Muscle layer of colon (tissue), 2 donors: ENCODE results near the gene UST.
"Not testable (repeated sequence)": the region's sequence is repeated elsewhere in the genome, so short reads cannot be mapped to it uniquely, and the experiment has no call there.

Source experiments
- H3K27ac ChIP-seq: one replicate; pipeline ENCODE4 v1.7.0; 2013; ENCODE audit warnings: low read depth, mild to moderate bottlenecking, low read length, moderate library complexity
- H3K27me3 ChIP-seq, 2 donors: one replicate each; pipeline ENCODE4 v1.7.0; 2013; ENCODE audit warnings: low read length in 2 of 2, mild to moderate bottlenecking in 2 of 2; ENCODE audit not compliant: insufficient read depth in 2 of 2, control insufficient read depth in 1 of 2
- H3K36me3 ChIP-seq: one replicate; pipeline ENCODE4 v1.7.0; 2013; ENCODE audit warnings: mild to moderate bottlenecking, low read length; ENCODE audit not compliant: insufficient read depth
- H3K4me1 ChIP-seq: one replicate; pipeline ENCODE4 v1.7.0; 2013; ENCODE audit warnings: mild to moderate bottlenecking, low read length; ENCODE audit not compliant: insufficient read depth
- H3K4me3 ChIP-seq, 2 donors: one replicate each; pipeline ENCODE4 v1.7.0; 2013; ENCODE audit warnings: low read length in 2 of 2, low read depth in 1 of 2, mild to moderate bottlenecking in 1 of 2, moderate library complexity in 1 of 2
- H3K9ac ChIP-seq: one replicate; pipeline ENCODE4 v1.7.0; 2013; ENCODE audit warnings: low read length
- H3K9me3 ChIP-seq: one replicate; pipeline ENCODE4 v1.7.0; 2013; ENCODE audit warnings: mild to moderate bottlenecking, low read length
- donor health status: abdominal sarcoma.
- donor health status: Adenocarcinoma of cecum.

Gene UST

DNA sequence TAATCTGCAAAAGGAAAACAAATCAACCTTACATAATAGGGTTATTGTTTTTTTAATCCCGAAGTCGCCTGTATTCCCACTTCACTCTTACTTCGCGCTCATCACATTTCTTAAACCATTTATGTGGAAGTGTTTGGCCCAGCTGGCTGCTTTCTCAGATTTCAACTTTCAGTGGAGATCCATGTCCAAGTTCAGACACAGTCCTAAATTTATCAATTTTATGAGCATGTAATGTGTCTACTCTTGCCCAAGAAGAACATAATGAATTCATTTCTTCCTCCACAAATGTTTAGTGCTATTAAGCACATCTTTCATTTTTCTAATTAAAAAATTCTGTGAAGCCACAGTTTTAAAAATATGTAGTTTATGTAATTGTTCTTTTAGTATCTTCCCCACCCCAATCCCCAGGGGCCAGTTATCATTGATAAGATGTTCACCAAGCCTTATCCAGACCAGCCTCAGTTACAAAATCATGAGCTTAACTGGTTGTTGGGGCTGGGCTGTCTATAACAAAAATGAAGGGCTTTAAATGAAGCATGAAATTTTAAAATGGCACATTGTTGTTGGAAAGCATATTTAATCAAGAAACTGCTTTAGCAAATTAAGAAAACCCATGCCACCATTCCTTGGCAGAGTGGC lies 151.7 kb downstream of the UST start:
- Histone ChIP-seq H3K4me1 (no peaks in the 10 kb centered on the region), H3K9me3 (no peaks in the 10 kb centered on the region), H3K4me3 (no peak overlapping the region), H3K27me3 (no peaks in the 10 kb centered on the region), H3K27ac (no peak overlapping the region), H3K36me3 (no peaks in the 10 kb centered on the region), H3K9ac (no peak overlapping the region)

DNA sequence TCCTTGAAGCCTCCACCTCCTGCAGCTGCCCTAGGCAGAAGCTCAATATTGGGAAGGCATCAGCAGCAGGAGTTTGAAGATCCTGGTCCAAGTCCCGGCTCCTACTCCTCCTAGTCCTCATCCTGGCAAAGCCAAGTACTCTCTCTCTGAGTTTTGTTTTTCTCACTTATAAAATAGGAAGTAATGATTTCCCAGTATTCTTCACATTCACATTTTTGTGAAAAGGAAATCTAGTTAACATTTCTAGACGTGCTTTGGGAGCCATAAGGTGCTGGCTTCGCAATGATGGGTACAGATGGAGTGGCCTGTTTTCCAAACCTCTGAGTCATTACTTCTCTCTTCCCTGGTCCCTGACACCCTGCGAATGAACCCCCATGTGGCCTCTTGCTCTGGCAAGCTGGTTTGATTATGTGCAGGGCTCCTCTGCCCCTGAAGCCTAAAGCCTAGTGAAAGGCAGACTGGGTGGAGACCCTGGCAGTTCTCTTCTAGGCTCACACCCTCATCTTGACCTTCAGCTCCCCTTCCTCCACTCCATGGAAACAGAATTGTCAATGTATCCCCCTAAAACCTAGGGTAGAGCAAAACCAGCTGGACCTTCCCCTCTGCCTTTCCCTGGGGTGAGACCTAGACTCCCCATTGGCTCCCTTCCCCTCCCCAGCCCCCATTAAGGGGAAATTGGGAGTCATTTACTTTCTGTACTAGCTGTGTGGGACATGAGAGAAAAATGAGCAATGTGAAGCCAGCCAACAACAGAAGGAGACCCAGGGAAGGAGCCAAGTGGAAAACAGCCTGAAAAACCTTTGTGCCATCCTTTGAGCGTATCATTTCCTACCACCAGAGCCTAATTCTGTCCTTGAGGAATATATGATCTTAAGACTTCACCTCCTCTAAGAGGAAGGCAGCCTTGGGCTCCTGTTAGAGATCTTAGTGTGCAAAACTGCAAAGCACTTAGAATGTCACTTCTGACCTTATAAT lies 158.4 kb downstream of the UST start:
- Histone ChIP-seq H3K9ac (no peak overlapping the region), H3K4me1 (no peaks in the 10 kb centered on the region), H3K27me3 (no peaks in the 10 kb centered on the region), H3K27ac (no peak overlapping the region), H3K4me3 (no peak overlapping the region), H3K9me3 (no peaks in the 10 kb centered on the region), H3K36me3 (no peaks in the 10 kb centered on the region)

DNA sequence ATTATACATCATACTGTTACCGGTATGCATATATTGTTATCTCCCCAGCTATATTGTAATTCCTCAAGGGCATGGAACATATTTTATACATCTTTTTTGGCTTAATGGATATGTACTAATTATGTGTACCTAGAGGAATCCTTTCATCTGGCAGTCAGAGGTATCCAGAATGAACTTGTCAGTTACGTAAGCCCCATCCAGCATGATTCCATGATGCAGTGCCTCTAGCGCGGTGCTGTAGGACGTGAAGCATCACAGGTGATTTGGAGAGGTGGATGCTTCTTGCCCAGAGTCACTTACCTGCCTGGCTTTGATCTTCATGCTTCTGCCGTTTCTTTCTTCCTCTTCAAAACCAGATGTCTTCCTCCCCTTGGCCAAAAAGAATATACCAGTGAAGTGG lies 159.1 kb downstream of the UST start:
- Histone ChIP-seq H3K4me1 (no peaks in the 10 kb centered on the region), H3K27ac (no peak overlapping the region), H3K4me3 (no peak overlapping the region), H3K36me3 (no peaks in the 10 kb centered on the region), H3K9ac (no peak overlapping the region), H3K27me3 (no peaks in the 10 kb centered on the region), H3K9me3 (no peaks in the 10 kb centered on the region)

DNA sequence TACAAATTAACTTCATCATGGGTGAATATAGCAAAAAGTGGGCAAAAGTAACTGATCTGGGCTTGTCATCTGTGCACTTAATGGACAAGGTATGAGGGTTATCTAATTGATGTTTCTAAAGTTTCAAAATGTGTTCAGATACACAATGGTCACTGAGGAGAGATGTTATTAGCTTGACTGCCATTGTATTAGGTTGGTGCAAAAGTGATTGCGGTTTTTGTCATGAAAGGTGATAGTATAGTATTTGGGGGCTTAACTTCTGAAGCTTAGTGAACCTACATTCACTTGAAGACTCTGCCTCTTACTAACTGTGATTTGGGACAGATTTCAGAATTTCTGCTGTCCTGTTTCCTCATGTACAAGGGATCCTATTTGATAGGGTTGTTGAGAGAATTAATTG lies 159.6 kb downstream of the UST start:
- no peaks in the 10 kb centered on the region for H3K9me3 ChIP-seq
- H3K36me3 ChIP-seq, result no peaks in the 10 kb centered on the region
- no peak overlapping the region for H3K9ac ChIP-seq

DNA sequence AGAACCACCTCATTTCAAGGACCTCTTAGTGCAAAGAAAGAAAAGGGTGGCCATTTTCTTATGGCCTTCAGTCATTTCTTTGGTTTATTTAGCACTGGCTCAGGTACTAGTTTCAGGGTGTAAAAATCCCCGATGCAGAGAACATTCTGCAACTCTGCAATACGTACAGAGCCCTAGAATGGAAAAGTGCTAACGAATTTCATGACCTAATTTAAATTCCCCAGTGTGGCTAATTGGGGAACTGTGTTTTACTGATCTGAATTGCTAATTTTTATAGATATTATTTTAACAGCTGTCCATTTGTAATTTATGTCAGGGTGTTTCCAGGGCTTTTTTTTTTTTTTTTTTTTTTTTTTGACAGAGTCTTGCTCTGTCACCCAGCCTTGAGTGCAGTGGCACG lies 160.7 kb downstream of the UST start:
- H3K9ac ChIP-seq, result no peak overlapping the region
- no peak overlapping the region for H3K27ac ChIP-seq
- no peaks in the 10 kb centered on the region for H3K36me3 ChIP-seq
- H3K9me3 ChIP-seq, result no peaks in the 10 kb centered on the region
- no peak overlapping the region for H3K4me3 ChIP-seq
- no peaks in the 10 kb centered on the region for H3K27me3 ChIP-seq
- peaks cover 5% of the 10 kb centered on the region for H3K4me1 ChIP-seq

More for the DNA sequence above, 159.6 kb downstream of the UST start:
- Histone ChIP-seq H3K4me3 (no peak overlapping the region), H3K27ac (no peak overlapping the region), H3K27me3 (no peaks in the 10 kb centered on the region), H3K4me1 (no peaks in the 10 kb centered on the region)

DNA sequence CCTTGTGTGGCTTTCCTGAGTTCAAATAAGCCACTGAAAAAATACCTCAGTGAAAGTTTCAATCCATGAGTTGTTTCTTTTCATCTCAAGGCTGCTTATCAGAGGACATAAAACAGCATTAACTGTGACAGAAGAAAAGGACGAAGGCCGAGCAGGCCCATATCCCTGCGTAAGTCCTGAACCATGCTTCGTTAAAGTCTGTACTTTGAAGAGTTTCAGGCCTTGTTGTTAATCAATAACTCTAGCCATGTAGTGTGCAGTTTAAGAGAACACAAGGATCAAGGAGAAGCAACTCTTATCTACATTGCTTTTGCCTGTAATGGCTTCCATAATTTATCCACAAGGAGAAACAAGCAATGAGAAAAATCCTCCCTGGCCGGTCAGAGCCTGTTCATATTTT lies 165.4 kb downstream of the UST start:
- H3K4me1 ChIP-seq, result peaks cover 16% of the 10 kb centered on the region
- no peaks in the 10 kb centered on the region for H3K36me3 ChIP-seq
- H3K9ac ChIP-seq, result no peak overlapping the region
- H3K27ac ChIP-seq, result no peak overlapping the region
- H3K4me3 ChIP-seq, result no peak overlapping the region
- H3K27me3 ChIP-seq, result no peaks in the 10 kb centered on the region
- H3K9me3 ChIP-seq, result no peaks in the 10 kb centered on the region

DNA sequence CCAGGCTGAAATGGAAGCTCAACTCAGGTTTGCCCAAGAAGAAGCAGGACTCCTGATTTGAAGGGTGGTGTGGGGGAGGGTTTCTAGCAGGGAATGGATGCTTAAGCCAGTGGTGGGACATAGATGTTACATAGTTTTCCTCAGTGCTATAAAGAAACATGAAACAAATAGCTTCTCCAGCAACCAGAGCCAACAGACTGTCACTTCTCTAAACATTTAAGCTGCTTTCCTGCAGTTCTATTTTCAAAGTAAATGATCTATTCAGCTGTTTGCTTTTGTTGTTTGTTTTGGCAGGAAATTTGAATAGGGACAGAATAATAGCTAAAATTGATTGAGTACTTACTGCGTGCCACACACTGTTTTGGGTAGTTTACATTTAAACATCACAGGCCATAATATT lies 169.0 kb downstream of the UST start:
- Histone ChIP-seq H3K27ac (no peak overlapping the region), H3K9ac (no peak overlapping the region), H3K4me1 (peaks cover 16% of the 10 kb centered on the region), H3K9me3 (no peaks in the 10 kb centered on the region), H3K36me3 (no peaks in the 10 kb centered on the region), H3K4me3 (no peak overlapping the region), H3K27me3 (no peaks in the 10 kb centered on the region)

DNA sequence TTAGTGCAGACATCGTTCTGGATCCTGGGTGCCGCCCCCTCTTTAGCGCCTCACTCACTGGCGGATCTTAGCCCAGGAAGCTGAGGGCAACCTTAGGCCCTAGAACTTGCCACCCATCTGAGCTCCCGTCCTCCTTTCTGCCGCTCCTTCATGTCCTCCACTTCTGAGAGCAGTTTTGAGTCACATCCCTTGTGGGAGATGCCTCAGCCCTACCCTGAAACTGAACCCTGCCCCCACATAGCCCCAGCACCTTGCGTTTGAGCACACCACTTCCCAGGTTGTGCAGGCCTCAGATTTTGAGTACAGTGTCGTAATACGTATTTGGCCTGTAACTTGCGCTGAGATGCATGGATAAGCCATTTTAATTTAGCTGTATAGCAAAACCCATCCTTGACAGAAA lies 169.7 kb downstream of the UST start:
- H3K27me3 ChIP-seq, H3K27ac ChIP-seq: not testable (repeated sequence)
- peaks cover 16% of the 10 kb centered on the region for H3K4me1 ChIP-seq

DNA sequence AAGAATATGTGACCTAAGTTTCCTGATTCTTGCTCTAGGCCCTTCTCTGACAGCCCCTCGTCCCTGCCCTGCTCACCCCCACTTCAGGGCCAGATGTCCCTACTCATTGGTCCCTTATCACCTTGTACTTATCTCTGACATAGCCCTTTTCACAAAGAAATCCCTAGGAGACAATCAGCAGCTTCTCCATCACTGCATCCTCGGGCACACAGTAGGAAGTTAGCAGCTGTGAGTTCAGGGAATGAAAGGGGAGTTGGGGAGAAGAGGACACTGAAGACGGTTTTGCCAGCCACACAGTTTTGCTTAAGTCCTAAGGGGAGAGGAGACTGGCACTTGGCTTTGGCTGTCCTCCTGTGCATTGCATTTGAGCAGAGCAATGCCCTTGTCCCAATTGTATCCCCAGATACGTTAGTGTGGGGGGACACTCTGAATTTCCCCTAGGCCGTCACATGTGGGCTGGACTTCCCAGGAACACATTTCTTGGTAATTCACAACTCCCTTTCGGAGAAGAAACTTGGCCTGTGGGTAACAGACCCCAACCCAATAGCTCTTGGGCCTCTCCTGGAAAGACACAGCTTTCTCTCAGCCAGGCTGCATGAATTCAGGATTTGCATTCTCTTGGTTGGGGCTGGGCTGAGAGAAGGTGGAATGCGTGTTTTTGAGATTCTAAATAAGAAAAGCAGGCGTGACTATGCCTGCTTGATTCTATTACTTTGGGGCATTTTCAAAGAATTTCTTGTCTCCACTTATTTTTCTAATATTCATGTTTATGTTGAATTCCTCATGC lies 177.6 kb downstream of the UST start:
- H3K4me3 ChIP-seq, result no peak overlapping the region
- no peak overlapping the region for H3K9ac ChIP-seq
- no peaks in the 10 kb centered on the region for H3K4me1 ChIP-seq
- H3K36me3 ChIP-seq, result no peaks in the 10 kb centered on the region
- H3K9me3 ChIP-seq, result no peaks in the 10 kb centered on the region
- no peaks in the 10 kb centered on the region for H3K27me3 ChIP-seq
- H3K27ac ChIP-seq, result no peak overlapping the region

More for the DNA sequence above, 169.7 kb downstream of the UST start:
- H3K9ac ChIP-seq, H3K36me3 ChIP-seq, H3K9me3 ChIP-seq, H3K4me3 ChIP-seq: not testable (repeated sequence)

DNA sequence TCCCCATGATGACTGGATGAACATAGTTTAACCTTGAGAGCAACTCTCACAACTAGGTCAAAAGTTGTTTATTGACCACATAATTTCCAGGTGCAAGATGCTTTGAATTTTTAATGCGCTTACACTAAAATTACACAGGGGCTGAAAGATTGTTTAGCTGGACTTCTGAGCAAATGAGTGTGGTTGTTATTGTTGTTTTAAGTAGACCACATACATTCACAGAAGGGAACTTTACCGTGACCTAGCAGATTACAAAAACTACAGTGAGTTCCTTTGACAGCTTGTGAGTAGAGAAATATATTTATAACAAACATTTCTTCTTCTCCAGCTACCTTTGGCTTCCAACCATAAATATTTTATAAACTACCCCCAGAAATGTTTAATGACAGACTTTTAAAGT lies 178.9 kb downstream of the UST start:
- Histone ChIP-seq H3K9me3 (no peaks in the 10 kb centered on the region), H3K4me3 (no peak overlapping the region), H3K27me3 (no peaks in the 10 kb centered on the region), H3K9ac (no peak overlapping the region), H3K36me3 (no peaks in the 10 kb centered on the region), H3K4me1 (no peaks in the 10 kb centered on the region), H3K27ac (no peak overlapping the region)

DNA sequence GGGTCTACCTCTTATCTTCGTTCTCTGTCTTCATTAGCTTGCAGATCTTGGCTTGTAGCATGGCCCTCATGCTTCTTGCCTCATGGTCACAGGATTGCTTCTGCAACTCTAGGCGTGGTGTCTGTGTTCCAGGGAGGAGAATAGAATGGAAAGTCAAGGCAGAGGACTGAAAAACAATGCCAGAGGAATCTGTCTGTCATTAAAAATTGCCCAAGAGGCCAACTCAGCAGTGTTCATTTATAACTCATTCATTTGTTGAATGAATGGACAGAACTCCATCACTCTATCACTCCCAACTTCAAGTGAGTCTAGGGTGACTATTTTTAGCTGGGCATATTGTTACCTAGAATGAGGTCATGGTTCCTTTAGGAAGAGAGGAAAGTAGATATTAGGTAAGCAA lies 179.6 kb downstream of the UST start:
- Histone ChIP-seq H3K9ac (no peak overlapping the region), H3K36me3 (no peaks in the 10 kb centered on the region), H3K4me1 (no peaks in the 10 kb centered on the region), H3K27ac (no peak overlapping the region), H3K4me3 (no peak overlapping the region), H3K9me3 (no peaks in the 10 kb centered on the region), H3K27me3 (no peaks in the 10 kb centered on the region)
